HepG2 (cell line): ENCODE measurements around the gene FTCD. TPM values are rescaled to one million over a fixed set of nuclear protein-coding genes. Genes with fewer than 3 reads are reported as not detected.

ENCODE experiments used
- ATF6 ChIP-seq: sonication (generic); formaldehyde crosslinking; conservative IDR thresholded peaks from 2 replicates; pipeline ENCODE4 v1.4.0; 2020; ENCODE audit warnings: missing genetic modification reagents
- CSRNP1 ChIP-seq: sonication (generic); formaldehyde crosslinking; IDR thresholded peaks from 2 replicates; pipeline ENCODE4 v1.8.1; 2023; ENCODE audit warnings: mild to moderate bottlenecking, missing genetic modification reagents
- FUBP1 ChIP-seq: sonication (generic); formaldehyde crosslinking; IDR thresholded peaks from 2 replicates; pipeline ENCODE4 v1.5.1; 2020; ENCODE audit warnings: missing genetic modification reagents, mild to moderate bottlenecking, borderline replicate concordance
- KLF13 ChIP-seq: sonication (generic); formaldehyde crosslinking; IDR thresholded peaks from 2 replicates; pipeline ENCODE4 v1.4.0; 2020; ENCODE audit warnings: mild to moderate bottlenecking, missing genetic modification reagents
- NFYC ChIP-seq: IDR thresholded peaks from 2 replicates; pipeline ENCODE4 v1.6.1; 2016; ENCODE audit warnings: missing genetic modification reagents, missing compliant biosample characterization
- PREB ChIP-seq: sonication (generic); formaldehyde crosslinking; IDR thresholded peaks from 2 replicates; pipeline ENCODE4 v1.4.0; 2020; ENCODE audit warnings: missing genetic modification reagents
- SAFB2 ChIP-seq: sonication (generic); formaldehyde crosslinking; IDR thresholded peaks from 2 replicates; pipeline ENCODE4 v1.5.1; 2020; ENCODE audit warnings: missing genetic modification reagents, low read depth, mild to moderate bottlenecking, borderline replicate concordance
- SMAD3 ChIP-seq: sonication (generic); formaldehyde crosslinking; IDR thresholded peaks from 2 replicates; pipeline ENCODE4 v1.4.0; 2020; ENCODE audit warnings: missing genetic modification reagents
- ZNF292 ChIP-seq: sonication (generic); formaldehyde crosslinking; IDR thresholded peaks from 2 replicates; pipeline ENCODE4 v1.8.1; 2022; ENCODE audit warnings: mild to moderate bottlenecking, low read depth, missing genetic modification reagents, borderline replicate concordance
- ZNF407 ChIP-seq: sonication (generic); formaldehyde crosslinking; IDR thresholded peaks from one replicate; pipeline ENCODE4 v1.5.1; 2020; ENCODE audit warnings: mild to moderate bottlenecking, missing genetic modification reagents; ENCODE audit errors: not compliant biosample characterization
- polyA plus RNA-seq, 8 experiments: library from polyadenylated mRNA; depleted of rRNA in 3 of 8; stranded (reverse) in 7 of 8; unstranded in 1 of 8; fragments of >200 nt; fragmentation: Illumina TruSeq in 4 of 8; extraction: Trizol in 4 of 8; gene quantifications; 2 replicates each; pipeline versions ENCODE4 v1.2.1 to v1.2.3, GENCODE V29; 2011 to 2016; ENCODE audit warnings: low read depth in 4 of 8, missing spikeins in 1 of 8, mixed read lengths in 1 of 8; ENCODE audit not compliant: insufficient read depth in 1 of 8
- total RNA-seq, 5 experiments: library from RNA; depleted of rRNA; stranded (reverse); fragments of >200 nt; fragmentation: Illumina TruSeq; extraction: Trizol; gene quantifications; 2 replicates each; pipeline ENCODE4 v1.2.3, GENCODE V29; 2016; ENCODE audit warnings: low read depth in 1 of 5

The FTCD gene
- total and polyA plus RNA-seq, 2 of the 13 experiments (the other 11 are each of a cell fraction or from before 2014, with no cell fraction given): 75.7 to 105 TPM

GRCh38 chr21:46154155-46154954 is 1.0 kb downstream of the FTCD start (continued):
- TF ChIP-seq FUBP1 (CRISPR knock-in tag) (no peak), SMAD3 (CRISPR knock-in tag) (no peak), ZNF407 (CRISPR knock-in tag) (no peak), SAFB2 (CRISPR knock-in tag) (no peak), CSRNP1 (CRISPR knock-in tag) (no peak), ZNF292 (CRISPR knock-in tag) (no peak), NFYC (CRISPR knock-in tag) (no peak), KLF13 (CRISPR knock-in tag) (no peak), ATF6 (no peak), PREB (CRISPR knock-in tag) (no peak)
